GM18526 (cell line): ENCODE results near the gene AQP7.

Experiments
- POLR2A ChIP-seq: IDR thresholded peaks from 3 replicates; pipeline ENCODE4 v1.6.1; 2011; ENCODE audit not compliant: insufficient read length; ENCODE audit errors: extremely low read depth

The AQP7 gene

GRCh38 chr9:33341182-33341581 lies 61.2 kb downstream of the AQP7 start:
- TF ChIP-seq POLR2A = no peak

- TF ChIP-seq POLR2A = no peak
Measured at GRCh38 chr9:33340186-33340585, 62.2 kb downstream of the AQP7 start.
